Adrenal gland (tissue), 12 donors: Measurements from ENCODE around the gene MRPS12. TPM values are rescaled to one million over a fixed set of nuclear protein-coding genes. Genes with fewer than 3 reads are reported as not detected.
A peak's percentile ranks its signal among the peaks of the same experiment; 100 is the strongest.

Source experiments
- DNase-seq, 7 donors: peaks; one replicate each; pipeline ENCODE4 v3.0.0-alpha.2; 2019 to 2020
- H3K27ac ChIP-seq, 5 donors: fragments of 200-600 bp; sonication (generic) in 4 of 5; 1 replicate in 3 of 5; 2 replicates in 2 of 5; pipeline versions ENCODE4 v1.5.1 to v1.8.0; 2016 to 2020; ENCODE audit warnings: mild to moderate bottlenecking in 1 of 5
- H3K27me3 ChIP-seq: fragments of 200-600 bp; 2 replicates; pipeline ENCODE4 v1.8.0; 2021
- H3K36me3 ChIP-seq, 2 donors: fragments of 200-600 bp; replicated peaks in 1 of 2; 1 replicate in 1 of 2; 2 replicates in 1 of 2; pipeline versions ENCODE4 v1.5.1 to v1.8.0; 2018 to 2022
- H3K4me1 ChIP-seq, 2 donors: fragments of 200-600 bp; replicated peaks in 1 of 2; 1 replicate in 1 of 2; 2 replicates in 1 of 2; pipeline versions ENCODE4 v1.5.1 to v1.8.0; 2018 to 2021
- H3K4me3 ChIP-seq, 4 donors: fragments of 200-600 bp; sonication (generic) in 3 of 4; one replicate each; pipeline ENCODE4 v1.5.1; 2016 to 2018
- H3K9me3 ChIP-seq, 3 donors: fragments of 200-600 bp; sonication (generic) in 1 of 3; replicated peaks in 1 of 3; 1 replicate in 2 of 3; 2 replicates in 1 of 3; pipeline versions ENCODE4 v1.5.1 to v1.8.0; 2016 to 2021
- CTCF ChIP-seq, 6 experiments: fragments of 450-650 bp in 4 of 6; fragments of 200-600 bp in 2 of 6; sonication (generic) in 1 of 6; IDR thresholded peaks; 1 replicate in 5 of 6; 2 replicates in 1 of 6; pipeline versions ENCODE4 v1.5.1 to v1.8.0; 2016 to 2021; ENCODE audit warnings: antibody characterized with exemption in 6 of 6, mild to moderate bottlenecking in 2 of 6, moderate library complexity in 1 of 6
- POLR2A ChIP-seq, 2 donors: fragments of 450-650 bp; IDR thresholded peaks; one replicate each; pipeline ENCODE4 v1.6.1; 2017; ENCODE audit warnings: antibody characterized with exemption in 2 of 2, mild to moderate bottlenecking in 2 of 2, moderate library complexity in 1 of 2
- WGBS, 4 donors: extraction: QIAGEN DNeasy Blood & Tissue Kit in 2 of 4; methylation state at CpG; one replicate each; pipeline versions ENCODE4 v1.1.5 to v1.1.7; 2013 to 2017; 5-methylcytosine and 5-hydroxymethylcytosine counted together
- intact Hi-C, 2 donors: fragments of 100-400 bp; cut with DNase I; formaldehyde crosslinking; loops; one replicate each; pipeline versions ENCODE4 v1.14.1 to v1.15.0; 2022 to 2023
- polyA plus RNA-seq, 3 donors: library from polyadenylated mRNA; stranded (reverse); fragments of 200-250 nt in 2 of 3; fragments of 350-450 nt in 1 of 3; fragmentation: Illumina TruSeq in 1 of 3; extraction: RNeasy Lipid Tissue Mini Kit (QIAGEN cat#74804) in 1 of 3; gene quantifications; one replicate each; pipeline ENCODE4 v1.2.3, GENCODE V29; 2013 to 2014
- total RNA-seq, 9 donors: library from RNA; depleted of rRNA in 4 of 9; stranded (reverse); fragments of >200 nt in 4 of 9; fragments of 120-200 nt in 1 of 9; fragmentation: NEBNext Ultra II Directional in 1 of 9; extraction: Animal tissue kit (Norgen Biotek cat#: 25700) in 1 of 9; gene quantifications; one replicate each; pipeline versions ENCODE4 v1.1.0 to v1.2.4, GENCODE V29; 2013 to 2023
- donor health status: healthy with polysubstance abuse.
- donor health status: Bipolar disorder and iron deficiency.
- donor health status: DM: yes; HTN: yes; CAD: no.
- donor health status: DM: no; HTN: no; CAD: no.
- donor health status: DM: no; HTN: no; CAD: no.
- donor health status: DM: yes; HTN: yes; CAD: no.

MRPS12 gene
- total and polyA plus RNA-seq, 12 donors, result 14.6 to 64.4 (median 43.3) TPM

- peak within 1 kb of the TSS; percentile 84 to 93 (median 89) for H3K27ac ChIP-seq
- peaks cover 14 to 30% of the 10 kb centered on the region in 2 donors for H3K4me1 ChIP-seq
- peak; percentile 83 to 92 for TF ChIP-seq POLR2A (IDR thresholded peaks at IDR 0.05)
- peak in 1 of 6 experiments; percentile 4 for TF ChIP-seq CTCF (IDR thresholded peaks at IDR 0.05)
- no peaks in the 10 kb centered on the region for H3K27me3 ChIP-seq
- WGBS, 4 donors, result 0 to 1% (median 0%) methylated on average over 14 to 64 of the region's 64 CpGs
- peak; percentile 99 to 100 (median 100) for DNase-seq
- intact Hi-C loops, result no loop called here
- H3K9me3 ChIP-seq, result no peaks in the 10 kb centered on the region
- H3K36me3 ChIP-seq, result peaks cover 0 to 2% of the 10 kb centered on the region in 2 donors
- H3K4me3 ChIP-seq, result peak within 1 kb of the TSS; percentile 35 to 91 (median 74)
Observed at GRCh38 chr19:38899447-38900201, 31.1 kb upstream of the MRPS12 start, which contains the start of the genes NFKBIB and SIRT2. Gene NFKBIB (plus strand): TSS chr19:38899969. CDS start chr19:38900033, 64 bp downstream. Gene SIRT2 (minus strand): TSS chr19:38899618. CDS start chr19:38899521, 97 bp downstream.

GRCh38 chr19:38900202-38900629 lies 30.5 kb upstream of the MRPS12 start:
- Histone ChIP-seq H3K9me3 (no peaks in the 10 kb centered on the region), H3K27ac (peak overlapping the region; percentile 84 to 93 (median 89)), H3K4me1 (peaks cover 14 to 30% of the 10 kb centered on the region in 2 donors), H3K36me3 (peaks cover 0 to 8% of the 10 kb centered on the region in 2 donors), H3K4me3 (peak overlapping the region; percentile 35 to 91 (median 74)), H3K27me3 (no peaks in the 10 kb centered on the region)
- 1 to 3% (median 2%) methylated on average over 7 to 8 of the region's 8 CpGs for WGBS, 4 donors
- intact Hi-C loops, result no loop called here
- TF ChIP-seq POLR2A (IDR thresholded peaks at IDR 0.05) (peak in 1 of 2 donors; percentile 4), CTCF (IDR thresholded peaks at IDR 0.05) (no peak)
- no peak for DNase-seq

GRCh38 chr19:38900743-38901190 lies 30.0 kb upstream of the MRPS12 start:
- WGBS, 4 donors, result 27 to 34% (median 30%) methylated on average over 3 of the region's 3 CpGs
- peak overlapping the region in 1 of 4 donors; percentile 65 for H3K4me3 ChIP-seq

More at GRCh38 chr19:38900743-38901190, 30.0 kb upstream of the MRPS12 start:
- intact Hi-C loops, result no loop called here
- peaks cover 14 to 30% of the 10 kb centered on the region in 2 donors for H3K4me1 ChIP-seq
- H3K36me3 ChIP-seq, result peaks cover 0 to 13% of the 10 kb centered on the region in 2 donors
- no peaks in the 10 kb centered on the region for H3K9me3 ChIP-seq
- peak in 1 of 7 donors; percentile 27 for DNase-seq
- H3K27ac ChIP-seq, result peak overlapping the region in 4 of 5 donors; percentile 84 to 93 (median 88)
- no peak for TF ChIP-seq CTCF (IDR thresholded peaks at IDR 0.05)
- TF ChIP-seq POLR2A (IDR thresholded peaks at IDR 0.05), result no peak
- no peaks in the 10 kb centered on the region for H3K27me3 ChIP-seq
